ENCODE measurements around the gene TEF.

The TEF gene

GRCh38 chr22:41381329-41382097 is at the start of gene TEF:
TSS of gene TEF (plus strand) at chr22:41381942. CDS start at chr22:41382045, 103 bp downstream.
- peak; percentile 99 for DNase-seq

DNA sequence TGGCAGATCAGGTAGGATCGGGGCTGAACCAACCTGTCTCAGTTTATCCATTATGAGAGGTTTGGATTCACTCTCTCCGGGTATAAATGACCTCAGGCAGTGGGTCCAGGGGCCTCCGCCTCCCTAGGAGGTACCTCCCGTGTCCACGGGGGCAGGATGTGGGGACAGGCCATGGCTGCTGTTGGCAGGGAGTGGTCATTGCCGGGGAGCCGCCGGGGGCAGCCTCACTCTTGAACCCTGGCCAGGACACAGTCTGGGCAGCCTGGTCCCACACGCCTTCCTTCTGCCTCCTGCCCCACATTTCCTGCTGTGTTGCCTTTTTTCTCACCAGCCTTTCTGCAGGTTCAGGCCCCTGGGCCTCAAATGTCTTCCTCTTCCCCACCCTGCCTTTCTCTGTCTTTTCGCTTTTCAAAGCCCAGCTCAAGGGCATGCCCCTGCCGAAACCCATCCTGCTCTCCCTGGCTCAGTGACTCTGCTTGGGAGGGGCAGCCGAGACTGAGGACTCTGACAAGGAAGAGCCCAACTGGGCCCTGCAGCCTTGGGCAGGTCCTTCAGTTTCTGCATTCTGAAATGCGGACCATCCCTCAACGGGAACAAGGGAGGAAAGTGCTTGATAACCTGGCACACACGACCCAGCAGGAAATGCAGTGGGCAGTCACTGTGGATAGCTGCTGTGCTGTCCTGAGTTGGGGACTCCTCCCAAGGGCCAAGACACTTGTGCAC is 49.4 kb upstream of the TEF start:
- no peak for DNase-seq

DNA sequence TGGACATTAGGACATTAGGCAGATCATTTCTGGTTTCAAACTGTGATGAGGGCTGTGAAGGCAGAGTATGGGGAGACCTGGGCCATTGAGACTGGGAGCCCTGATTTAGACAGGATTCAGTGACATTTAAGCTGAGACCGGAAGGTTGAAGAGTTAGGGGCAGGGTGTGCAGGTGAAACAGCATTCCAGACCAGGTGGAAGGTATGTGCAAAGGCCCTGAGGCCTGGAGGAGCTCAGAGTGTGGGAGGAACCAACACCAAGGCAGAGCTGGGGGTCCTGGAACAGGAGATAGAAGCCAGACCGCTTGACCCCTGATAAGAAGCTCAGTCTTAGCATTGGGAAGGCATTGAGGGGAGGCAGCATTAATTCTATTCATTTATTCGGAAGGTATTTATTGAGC is 47.9 kb upstream of the TEF start:
- DNase-seq, result no peak

- no peak for DNase-seq
Measured at GRCh38 chr22:41334215-41334614, 47.5 kb upstream of the TEF start.

- no peak for DNase-seq
Measured at GRCh38 chr22:41334951-41335635, 46.6 kb upstream of the TEF start.

DNA sequence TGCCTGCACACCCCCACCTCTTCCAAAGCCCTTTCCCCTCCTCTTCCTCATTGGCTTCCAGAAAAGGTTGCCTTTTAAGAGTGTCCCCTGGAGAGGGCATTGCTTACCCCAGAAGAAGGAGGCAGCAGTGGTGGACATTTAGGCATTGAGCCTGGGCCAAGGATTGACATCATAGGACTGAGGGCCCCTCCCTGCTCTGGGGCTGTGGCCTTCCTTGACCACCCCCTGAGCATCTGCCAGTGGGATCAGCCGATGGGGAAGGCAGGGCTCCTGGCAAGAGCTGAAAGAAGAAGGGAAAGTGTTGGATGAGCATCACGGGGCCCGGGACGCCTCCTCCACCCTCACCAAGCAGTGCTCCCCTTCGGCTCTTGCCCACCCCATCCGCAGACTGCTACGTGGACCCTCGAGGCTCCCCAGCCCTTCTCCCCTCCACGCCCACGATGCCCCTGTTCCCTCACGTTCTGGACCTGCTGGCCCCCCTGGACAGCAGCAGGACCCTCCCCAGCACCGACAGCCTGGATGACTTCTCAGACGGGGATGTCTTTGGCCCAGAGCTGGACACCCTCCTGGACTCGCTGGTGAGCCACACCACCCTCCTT is 43.0 kb upstream of the TEF start:
- DNase-seq, result no peak

GRCh38 chr22:41339823-41340222 is 41.9 kb upstream of the TEF start:
- no peak for DNase-seq

DNA sequence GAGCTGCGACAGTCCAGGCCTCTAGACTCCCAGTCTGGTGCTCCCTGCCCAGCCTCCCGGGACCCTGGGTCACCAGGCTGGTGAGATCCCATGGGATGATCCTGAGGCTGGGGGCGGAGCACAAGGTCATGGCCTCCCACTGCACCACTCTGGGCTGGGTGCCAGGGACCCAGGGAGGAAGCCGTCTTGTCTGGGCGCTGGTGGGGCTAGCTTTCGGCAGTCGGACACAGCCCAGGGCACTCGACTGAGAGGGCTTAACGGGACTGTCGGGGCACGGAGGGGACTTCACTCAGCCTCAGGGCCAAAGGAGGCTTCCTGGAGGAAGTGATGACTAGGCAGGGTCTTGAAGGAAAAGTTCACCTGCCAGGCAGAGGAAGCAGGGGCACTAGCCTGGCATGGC is 41.4 kb upstream of the TEF start:
- no peak for DNase-seq

- DNase-seq, result no peak
Measured at GRCh38 chr22:41341012-41341411, 40.7 kb upstream of the TEF start.

GRCh38 chr22:41341990-41342389 is 39.8 kb upstream of the TEF start:
- no peak for DNase-seq

GRCh38 chr22:41343300-41343699 is 38.4 kb upstream of the TEF start:
- DNase-seq, result no peak

DNA sequence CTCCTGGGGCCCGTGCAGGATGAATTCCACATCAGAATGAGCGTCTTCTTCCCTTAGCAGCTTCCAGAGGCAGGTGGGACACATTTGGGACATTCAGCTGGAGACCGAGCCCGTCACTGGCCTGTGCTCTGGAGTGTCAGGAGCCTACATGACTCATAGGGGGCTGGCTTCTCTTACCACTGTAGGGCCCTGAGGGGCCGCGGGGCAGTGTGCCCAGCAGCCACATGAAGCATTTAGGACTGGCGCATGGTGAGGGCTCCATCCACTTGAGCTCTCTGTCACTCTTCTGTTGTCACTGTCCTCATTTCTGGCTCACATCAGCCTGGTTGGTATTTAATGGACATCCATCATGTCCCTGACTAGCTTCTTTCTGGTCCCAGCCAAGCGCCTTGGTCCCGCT is 38.0 kb upstream of the TEF start:
- DNase-seq, result no peak

- DNase-seq, result no peak
Measured at GRCh38 chr22:41344189-41344788, 37.5 kb upstream of the TEF start.

DNA sequence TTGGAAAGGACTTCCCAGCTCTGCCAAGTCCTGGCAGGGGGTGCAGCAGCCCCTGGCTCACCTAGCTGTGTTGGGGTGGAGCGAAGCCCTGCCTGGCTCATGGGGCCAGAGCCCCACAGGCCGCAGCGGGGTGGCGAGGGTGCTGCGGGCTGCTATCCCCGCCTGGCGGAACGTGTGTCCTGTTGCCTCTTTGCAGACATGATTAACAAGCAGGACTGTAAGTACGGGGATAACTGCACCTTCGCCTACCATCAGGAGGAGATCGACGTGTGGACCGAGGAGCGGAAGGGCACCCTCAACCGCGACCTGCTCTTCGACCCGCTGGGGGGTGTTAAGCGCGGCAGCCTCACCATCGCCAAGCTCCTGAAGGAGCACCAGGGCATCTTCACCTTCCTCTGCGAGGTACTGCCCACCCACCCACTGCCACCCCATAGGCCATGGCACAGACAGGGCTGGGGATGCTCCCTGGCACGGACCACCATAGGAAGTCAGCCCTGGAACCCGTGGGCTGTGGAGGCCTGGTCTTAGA is 35.9 kb upstream of the TEF start:
- DNase-seq, result no peak

DNA sequence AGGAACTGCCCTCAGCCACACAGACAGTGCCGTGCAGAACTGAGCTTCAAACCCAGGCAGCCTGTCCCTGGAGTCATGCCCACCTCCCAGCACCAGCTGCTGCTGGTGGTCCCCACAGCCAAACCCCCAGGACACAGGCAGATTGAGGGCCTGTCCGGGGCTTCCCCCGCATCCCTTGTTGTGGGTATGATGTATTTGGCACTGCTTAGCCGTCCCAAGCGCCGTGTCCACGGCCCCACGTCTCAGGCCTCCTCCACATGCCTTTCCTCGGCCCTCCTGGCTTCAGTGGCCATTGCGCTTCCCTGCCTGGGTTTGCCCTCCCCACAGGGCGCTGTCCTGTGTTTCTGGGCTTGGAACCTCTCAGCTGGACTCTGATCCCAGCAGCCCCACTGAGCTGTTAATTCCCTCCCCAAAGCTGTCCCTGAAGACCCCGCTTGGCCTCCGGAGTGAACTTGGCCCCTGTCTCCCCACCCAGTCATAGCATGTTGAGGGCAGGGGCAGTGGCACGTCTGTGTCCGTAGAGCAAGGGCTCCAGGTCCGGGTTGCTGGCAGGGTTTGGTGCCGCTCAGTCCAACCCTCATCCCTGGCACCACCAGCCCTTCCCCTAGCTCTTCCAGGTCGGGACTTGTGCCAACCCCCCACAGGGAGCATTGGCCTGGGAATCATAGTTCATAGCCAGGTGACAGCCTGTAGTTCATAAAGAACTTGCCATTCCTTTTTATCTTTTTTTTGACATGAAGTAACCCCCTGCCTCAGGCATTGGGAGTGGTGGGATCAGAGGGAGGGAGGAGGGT is 34.5 kb upstream of the TEF start:
- DNase-seq, result no peak

DNA sequence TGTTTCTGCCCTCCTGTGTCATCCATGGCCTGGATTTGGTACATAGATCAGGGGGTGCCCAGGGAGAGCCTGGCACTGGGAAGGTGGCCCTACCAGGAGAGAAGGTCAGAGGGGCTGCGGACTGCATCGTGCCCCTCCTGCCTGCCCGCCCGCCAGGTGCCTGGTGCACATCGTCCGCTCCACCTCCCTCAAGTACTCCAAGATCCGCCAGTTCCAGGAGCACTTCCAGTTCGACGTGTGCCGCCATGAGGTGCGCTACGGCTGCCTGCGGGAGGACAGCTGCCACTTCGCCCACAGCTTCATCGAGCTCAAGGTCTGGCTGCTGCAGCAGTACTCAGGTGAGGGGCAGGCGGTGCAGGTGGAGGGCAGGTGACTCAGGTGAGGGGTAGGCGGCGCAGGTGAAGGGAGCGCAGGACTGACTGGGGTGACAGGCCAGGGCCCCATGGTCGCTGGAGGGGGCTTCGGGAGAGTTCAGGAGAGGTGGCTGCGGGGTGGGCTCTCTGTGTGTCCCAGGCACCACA is 32.7 kb upstream of the TEF start:
- no peak for DNase-seq

- no peak for DNase-seq
Measured at GRCh38 chr22:41350087-41350486, 31.7 kb upstream of the TEF start.

- no peak for DNase-seq
Measured at GRCh38 chr22:41351011-41351410, 30.7 kb upstream of the TEF start.

GRCh38 chr22:41352058-41352457 is 29.7 kb upstream of the TEF start:
- no peak for DNase-seq

DNA sequence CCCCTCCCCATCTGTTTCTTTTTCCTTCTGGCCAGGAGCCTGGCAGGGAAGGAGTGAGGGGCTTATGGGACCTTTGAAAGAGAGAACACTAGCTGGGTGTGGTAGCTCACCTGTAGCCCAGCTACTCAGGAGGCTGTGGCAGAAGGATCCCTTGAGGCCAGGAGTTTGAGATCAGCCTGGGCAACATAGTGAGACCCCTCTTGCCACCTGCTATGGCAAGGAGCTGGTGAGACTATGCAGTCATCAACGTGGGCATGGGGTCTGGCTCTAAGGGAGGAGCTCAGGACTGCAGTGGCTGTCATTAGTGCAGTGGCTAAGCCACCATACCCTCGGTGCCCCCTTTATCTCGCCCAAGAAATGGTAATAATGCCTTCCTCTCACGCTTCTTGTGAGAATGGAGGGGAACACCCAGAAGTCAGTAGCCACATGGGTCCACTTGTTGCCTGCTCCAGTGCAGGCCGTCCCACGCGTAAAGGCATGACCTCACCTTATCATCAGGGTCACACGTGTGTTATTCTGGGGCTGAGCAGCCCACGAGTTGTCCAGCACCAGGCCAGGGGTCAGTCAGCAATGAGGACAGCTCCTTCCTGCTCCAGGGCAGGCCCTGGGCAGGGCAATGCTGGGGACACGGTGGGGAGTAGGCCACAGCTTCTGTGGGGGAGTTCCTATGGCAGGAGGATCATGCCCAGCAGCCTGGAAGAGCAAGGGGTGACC is 27.7 kb upstream of the TEF start:
- DNase-seq, result no peak

- no peak for DNase-seq
Measured at GRCh38 chr22:41354979-41355378, 26.8 kb upstream of the TEF start.
